Common myeloid progenitor, CD34-positive (primary cell): ENCODE results near the gene APH1A.

Experiments used
- CTCF ChIA-PET: fragments of 350-600 bp; sonication (Branson Sonifier 250); formaldehyde crosslinking; loops from one replicate; lab custom pipeline; 2021; ENCODE audit warnings: antibody characterized with exemption; lab: Charles Lee
- POLR2A ChIA-PET: fragments of 350-600 bp; sonication (Branson Sonifier 250); formaldehyde crosslinking; loops from one replicate; lab custom pipeline; 2021; ENCODE audit warnings: antibody characterized with exemption; lab: Charles Lee
- DNase-seq, 3 donors: peaks; one replicate each; pipeline versions ENCODE4 v3.0.0 to v3.0.0-alpha.2; 2013
- H3K27ac ChIP-seq, 2 experiments: 1 replicate in 1 of 2; 2 replicates in 1 of 2; pipeline ENCODE4 v1.7.0; 2013; ENCODE audit warnings: inconsistent platforms in 2 of 2, low read length in 2 of 2, mild to moderate bottlenecking in 2 of 2, low read depth in 1 of 2, moderate library complexity in 1 of 2; ENCODE audit not compliant: severe bottlenecking in 2 of 2, insufficient read depth in 1 of 2, poor library complexity in 1 of 2
- H3K27me3 ChIP-seq, 5 experiments: replicated peaks in 2 of 5; 1 replicate in 3 of 5; 2 replicates in 2 of 5; pipeline versions ENCODE4 v1.6.1 to v1.7.0; 2013; ENCODE audit warnings: low read length in 4 of 5, mild to moderate bottlenecking in 2 of 5, moderate library complexity in 2 of 5, inconsistent platforms in 1 of 5; ENCODE audit not compliant: insufficient read depth in 5 of 5, control insufficient read depth in 4 of 5
- H3K36me3 ChIP-seq, 4 experiments: 1 replicate in 2 of 4; 2 replicates in 2 of 4; pipeline versions ENCODE4 v1.6.1 to v1.7.0; 2013; ENCODE audit warnings: low read length in 3 of 4, control low read depth in 1 of 4, mild to moderate bottlenecking in 1 of 4; ENCODE audit not compliant: control insufficient read depth in 4 of 4, insufficient read depth in 4 of 4
- H3K4me1 ChIP-seq, 4 experiments: 1 replicate in 3 of 4; 2 replicates in 1 of 4; pipeline versions ENCODE4 v1.6.1 to v1.7.1; 2013; ENCODE audit warnings: low read length in 3 of 4, mild to moderate bottlenecking in 3 of 4, control low read depth in 1 of 4, inconsistent platforms in 1 of 4, moderate library complexity in 1 of 4; ENCODE audit not compliant: control insufficient read depth in 4 of 4, insufficient read depth in 4 of 4; ENCODE audit errors: control extremely low read depth in 1 of 4
- H3K4me3 ChIP-seq, 7 experiments: 1 replicate in 4 of 7; 2 replicates in 3 of 7; pipeline versions ENCODE4 v1.5.1 to v1.7.0; 2013; ENCODE audit warnings: mild to moderate bottlenecking in 7 of 7, low read length in 6 of 7, moderate library complexity in 6 of 7, inconsistent platforms in 2 of 7, low read depth in 2 of 7, control low read depth in 1 of 7; ENCODE audit not compliant: insufficient read depth in 4 of 7, control insufficient read depth in 1 of 7; ENCODE audit errors: extremely low read depth in 1 of 7
- H3K9me3 ChIP-seq, 5 experiments: 1 replicate in 4 of 5; 2 replicates in 1 of 5; pipeline versions ENCODE4 v1.6.1 to v1.7.1; 2013; ENCODE audit warnings: low read length in 4 of 5, mild to moderate bottlenecking in 2 of 5, inconsistent platforms in 1 of 5, low read depth in 1 of 5, moderate library complexity in 1 of 5; ENCODE audit not compliant: control insufficient read depth in 4 of 5, insufficient read depth in 2 of 5; ENCODE audit errors: control extremely low read depth in 1 of 5
- WGBS: methylation state at CpG from one replicate; pipeline ENCODE4 v1.1.5; 2013; ENCODE audit not compliant: insufficient coverage; 5-methylcytosine and 5-hydroxymethylcytosine counted together

The APH1A gene

DNA sequence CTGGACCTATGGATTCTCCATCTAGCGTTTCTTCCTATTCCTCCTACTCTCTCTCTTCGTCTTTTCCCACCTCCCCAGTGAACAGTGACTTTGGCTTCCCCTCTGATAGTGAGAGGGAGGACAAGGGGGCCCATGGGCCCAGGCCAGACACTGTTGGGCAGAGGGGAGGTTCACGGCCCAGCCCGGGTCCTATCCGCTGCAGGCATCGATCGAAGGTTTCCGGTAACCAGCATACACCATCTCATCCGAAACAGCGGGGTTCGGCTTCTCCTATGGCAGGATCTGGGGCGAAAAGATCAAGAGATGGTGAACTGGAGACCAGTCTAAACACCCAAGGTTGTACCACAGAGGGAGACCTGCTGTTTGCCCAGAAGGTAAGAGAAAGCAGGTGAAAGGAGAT is 14.4 kb upstream of the APH1A start:
- H3K4me1 ChIP-seq: peaks cover 6 to 18% (median 14%) of the 10 kb centered on the region in 4 experiments
- WGBS: 95% methylated on average over 9 of the region's 12 CpGs
- H3K27ac ChIP-seq: no peak overlapping the region
- CTCF ChIA-PET: interaction anchor here (16.4 kb wide), 1 partner anchor 26 kb away, joined by 246 read pairs; the partner anchor contains the start of gene CA14
- H3K36me3 ChIP-seq: no peaks in the 10 kb centered on the region
- H3K27me3 ChIP-seq: peaks cover 0 to 16% (median 8%) of the 10 kb centered on the region in 5 experiments
- H3K4me3 ChIP-seq: no peak overlapping the region
- no peak for DNase-seq
- no peaks in the 10 kb centered on the region for H3K9me3 ChIP-seq
- POLR2A ChIA-PET: no interaction called here

GRCh38 chr1:150282558-150282958 is 13.7 kb upstream of the APH1A start:
- CTCF ChIA-PET: interaction anchor here (0.5 to 16.4 kb wide), 4 partner anchors 13 to 1685 kb away, joined by 3 to 246 read pairs (median 6); partner anchors contain the start of genes APH1A and CA14
- no peak for DNase-seq
- peak overlapping the region in 3 of 7 experiments; percentile 17 to 42 (median 33) for H3K4me3 ChIP-seq
- no peaks in the 10 kb centered on the region for H3K9me3 ChIP-seq
- POLR2A ChIA-PET: interaction anchor here (0.6 kb wide), 1 partner anchor 26 kb away, joined by 3 read pairs; no protein-coding TSS in a partner anchor
- H3K36me3 ChIP-seq: no peaks in the 10 kb centered on the region
- no peak overlapping the region for H3K27ac ChIP-seq
- peaks cover 6 to 18% (median 14%) of the 10 kb centered on the region in 4 experiments for H3K4me1 ChIP-seq
- WGBS: 15% methylated on average over 19 of the region's 21 CpGs
- H3K27me3 ChIP-seq: peaks cover 0 to 16% (median 8%) of the 10 kb centered on the region in 5 experiments

DNA sequence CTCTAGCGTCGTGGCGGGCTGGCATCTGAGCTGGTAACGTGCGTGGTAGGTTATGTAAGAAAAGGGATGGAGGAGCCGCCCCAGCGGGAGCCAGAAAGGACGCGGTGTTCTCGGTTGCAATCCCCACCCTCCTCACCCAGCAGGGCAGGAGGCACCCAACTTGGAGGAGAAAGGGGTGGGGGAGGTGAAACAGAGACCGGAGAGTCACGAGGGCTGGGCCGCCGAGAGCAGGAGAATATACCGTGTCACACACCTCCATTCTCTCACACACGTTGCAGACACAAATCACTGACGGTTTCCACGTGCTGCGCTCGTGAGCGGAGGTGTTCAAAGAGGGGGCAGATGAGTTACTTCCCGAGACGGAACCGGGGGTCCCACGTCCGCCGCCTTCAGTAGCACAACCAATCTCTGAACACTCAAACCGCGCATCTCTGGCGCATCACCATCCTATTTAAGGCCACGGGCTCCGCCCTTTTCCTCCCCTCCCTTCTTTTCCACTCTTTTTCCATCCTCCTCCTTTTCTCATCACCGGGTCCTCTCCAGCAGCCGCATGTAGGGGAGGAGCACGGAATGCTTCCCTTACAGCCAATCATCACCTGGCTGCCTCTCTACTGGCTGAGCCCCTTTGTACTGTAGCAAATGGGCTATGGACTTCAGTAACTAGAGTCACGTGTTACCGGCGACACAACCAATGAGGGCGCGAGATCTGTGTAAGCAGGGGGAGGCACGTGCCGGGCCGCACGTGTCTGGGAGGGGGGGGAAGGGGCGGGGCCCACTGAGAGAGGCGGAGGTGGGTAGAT is 13.1 kb upstream of the APH1A start, which contains the start of gene CIART:
CIART (plus strand) TSS at position 797 of the 800 bp plus-strand sequence. CDS start 714 bp downstream, outside the sequence.
- ChIA-PET CTCF (interaction anchor here (0.5 to 16.4 kb wide), 6 partner anchors 9 to 1686 kb away, joined by 3 to 246 read pairs (median 6); partner anchors contain the start of genes APH1A, C1orf54 and CA14), POLR2A (interaction anchor here (0.6 to 1.2 kb wide), 5 partner anchors 9 to 26 kb away, joined by 3 to 4 read pairs (median 3); partner anchors contain the start of genes C1orf54 and CA14)
- peaks cover 0 to 16% (median 8%) of the 10 kb centered on the region in 5 experiments for H3K27me3 ChIP-seq
- DNase-seq: peak; percentile 91 to 98 (median 96)
- H3K27ac ChIP-seq: no peak within 1 kb of the TSS
- H3K4me3 ChIP-seq: peak within 1 kb of the TSS in 6 of 7 experiments; percentile 24 to 76 (median 60)
- 1% methylated on average over 31 of the region's 46 CpGs for WGBS
- no peaks in the 10 kb centered on the region for H3K9me3 ChIP-seq
- H3K4me1 ChIP-seq: peaks cover 6 to 18% (median 14%) of the 10 kb centered on the region in 4 experiments
- no peaks in the 10 kb centered on the region for H3K36me3 ChIP-seq

DNA sequence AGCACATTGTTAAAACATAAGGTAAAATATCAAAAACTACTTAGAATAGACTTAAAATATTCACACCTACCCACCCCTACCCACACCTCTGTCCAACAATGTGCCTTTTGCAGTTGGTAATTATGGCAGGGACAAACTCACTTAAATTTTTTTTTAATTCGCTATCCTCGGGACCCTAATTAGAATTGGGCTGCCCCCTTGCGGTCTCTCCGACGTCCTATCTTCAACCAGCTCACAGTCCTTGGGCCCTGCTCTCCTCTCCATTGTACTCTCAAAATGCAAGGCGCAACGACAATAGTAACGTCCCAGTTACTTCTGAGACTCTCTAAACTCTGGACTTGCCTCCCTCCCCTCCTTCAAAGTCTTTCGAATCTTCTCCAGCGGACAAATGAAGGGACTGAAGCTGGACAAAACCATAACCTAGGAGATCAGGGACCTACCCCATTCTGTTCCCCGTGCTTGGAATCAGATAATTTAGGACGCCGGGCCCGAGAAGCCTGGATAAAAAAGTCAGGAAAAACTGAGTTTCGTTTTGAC is 12.5 kb upstream of the APH1A start:
- Histone ChIP-seq H3K27ac (no peak overlapping the region), H3K27me3 (peaks cover 0 to 16% (median 8%) of the 10 kb centered on the region in 5 experiments), H3K9me3 (no peaks in the 10 kb centered on the region), H3K4me3 (peak overlapping the region in 6 of 7 experiments; percentile 24 to 76 (median 60)), H3K4me1 (peaks cover 6 to 18% (median 14%) of the 10 kb centered on the region in 4 experiments), H3K36me3 (no peaks in the 10 kb centered on the region)
- ChIA-PET POLR2A (interaction anchor here (0.7 to 1.2 kb wide), 4 partner anchors 8 to 26 kb away, joined by 3 to 4 read pairs (median 3); partner anchors contain the start of genes C1orf54 and CA14), CTCF (interaction anchor here (1.3 to 16.4 kb wide), 4 partner anchors 9 to 24 kb away, joined by 5 to 246 read pairs (median 8); partner anchors contain the start of genes APH1A, C1orf54 and CA14)
- 2% methylated on average over 14 of the region's 15 CpGs for WGBS
- peak; percentile 78 to 84 (median 81) for DNase-seq

DNA sequence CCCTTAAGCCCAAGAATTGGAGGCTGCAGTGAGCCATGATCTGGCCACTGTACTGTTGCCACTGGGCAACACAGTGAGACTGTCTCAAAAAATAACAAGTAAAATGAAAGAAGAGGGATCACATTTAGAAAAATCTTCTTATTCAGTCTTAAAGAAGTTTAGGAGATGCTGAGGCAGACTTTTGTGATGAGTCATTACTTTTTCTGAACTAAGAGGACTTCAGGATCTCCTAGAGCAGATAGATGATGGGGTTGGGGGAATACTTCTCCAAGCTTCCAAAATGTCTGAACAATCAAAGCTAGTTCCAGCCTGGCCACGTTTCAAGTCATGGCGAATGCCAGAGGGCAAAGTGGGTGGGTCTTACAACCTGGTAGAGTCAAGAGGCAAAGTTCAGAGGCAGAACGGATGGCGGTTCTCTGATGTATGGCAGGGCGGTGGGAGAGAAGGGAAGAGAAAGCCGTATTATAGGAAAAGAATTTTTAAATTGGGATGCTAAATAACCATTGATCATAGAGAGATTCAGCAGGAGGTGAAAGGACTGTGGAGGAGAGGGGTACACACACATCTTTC is 11.4 kb upstream of the APH1A start:
- H3K27ac ChIP-seq: no peak overlapping the region
- POLR2A ChIA-PET: no interaction called here
- H3K36me3 ChIP-seq: no peaks in the 10 kb centered on the region
- H3K4me3 ChIP-seq: no peak overlapping the region
- peaks cover 0 to 16% (median 8%) of the 10 kb centered on the region in 5 experiments for H3K27me3 ChIP-seq
- CTCF ChIA-PET: interaction anchor here (0.9 to 16.4 kb wide), 5 partner anchors 11 to 23 kb away, joined by 3 to 246 read pairs (median 3); partner anchors contain the start of gene CA14
- no peak for DNase-seq
- no peaks in the 10 kb centered on the region for H3K9me3 ChIP-seq
- WGBS: 95% methylated on average over 6 of the region's 6 CpGs
- peaks cover 6 to 18% (median 14%) of the 10 kb centered on the region in 4 experiments for H3K4me1 ChIP-seq

GRCh38 chr1:150273311-150273710 is 4.5 kb upstream of the APH1A start:
- H3K27ac ChIP-seq: no peak overlapping the region
- no peak for DNase-seq
- H3K4me1 ChIP-seq: peaks cover 3 to 17% (median 6%) of the 10 kb centered on the region in 4 experiments
- no peak overlapping the region for H3K4me3 ChIP-seq
- H3K36me3 ChIP-seq: no peaks in the 10 kb centered on the region
- no peaks in the 10 kb centered on the region for H3K27me3 ChIP-seq
- no peaks in the 10 kb centered on the region for H3K9me3 ChIP-seq
- ChIA-PET POLR2A (interaction anchor here (1.0 kb wide), 1 partner anchor 8 kb away, joined by 3 read pairs; no protein-coding TSS in a partner anchor), CTCF (interaction anchor here (1.0 to 16.4 kb wide), 4 partner anchors 8 to 70 kb away, joined by 3 to 246 read pairs (median 10); partner anchors contain the start of gene CA14)
- 100% methylated on average over 1 of the region's 1 CpG for WGBS
